GM23338 (cell line): ENCODE results near the gene CABP2.

Experiments used
- CREB1 ChIP-seq: fragments of 250-450 bp; sonication (Bioruptor Pico); IDR thresholded peaks from 2 replicates; pipeline ENCODE4 v1.5.0; 2020; ENCODE audit warnings: low read depth, mild to moderate bottlenecking, moderate library complexity
- CTCF ChIP-seq, 2 experiments: fragments of 200-600 bp in 1 of 2; sonication (generic) in 1 of 2; conservative IDR thresholded peaks; 2 replicates each; pipeline versions ENCODE4 v1.5.1 to v1.6.1; 2016 to 2017; ENCODE audit warnings: antibody characterized with exemption in 2 of 2, low read depth in 2 of 2, mild to moderate bottlenecking in 2 of 2, moderate library complexity in 1 of 2
- EZH2phosphoT487 ChIP-seq: fragments of 200-600 bp; sonication (generic); IDR thresholded peaks from one replicate; pipeline ENCODE4 v1.8.1; 2018; ENCODE audit warnings: antibody characterized with exemption; ENCODE audit not compliant: unreplicated experiment
- JUNB ChIP-seq: IDR thresholded peaks from one replicate; pipeline ENCODE4 v1.6.1; 2016; ENCODE audit warnings: antibody characterized with exemption; ENCODE audit not compliant: unreplicated experiment
- POLR2AphosphoS5 ChIP-seq: IDR thresholded peaks from 2 replicates; pipeline ENCODE4 v1.6.1; 2016; ENCODE audit warnings: antibody characterized with exemption, low read depth
- STAT1 ChIP-seq: IDR thresholded peaks from one replicate; pipeline ENCODE4 v1.6.1; 2016; ENCODE audit warnings: antibody characterized with exemption; ENCODE audit not compliant: unreplicated experiment

- TF ChIP-seq CTCF (conservative IDR thresholded peaks at IDR 0.05; ENCODE audit: low read depth in 2 of 2) (no peak), JUNB (no peak), POLR2AphosphoS5 (no peak), EZH2phosphoT487 (no peak), CREB1 (CRISPR knock-in tag) (no peak), STAT1 (no peak)
Observed at GRCh38 chr11:67494371-67495233, 28.6 kb downstream of the CABP2 start.
